Sigmoid colon (tissue), 4 donors: ENCODE measurements around the gene RPL23.

Source experiments
- POLR2A ChIP-seq, 2 donors: fragments of 450-650 bp; IDR thresholded peaks; one replicate each; pipeline ENCODE4 v1.6.1; 2016; ENCODE audit warnings: antibody characterized with exemption in 2 of 2, mild to moderate bottlenecking in 2 of 2, moderate library complexity in 2 of 2
- POLR2AphosphoS5 ChIP-seq, 4 donors: sonication (generic); formaldehyde crosslinking; IDR thresholded peaks; one replicate each; pipeline ENCODE4 v1.6.1; 2017; ENCODE audit warnings: antibody characterized with exemption in 4 of 4
- TF ChIP-seq, protein P1 (sequence below), 4 experiments: fragments of 450-650 bp in 3 of 4; fragments of 200-600 bp in 1 of 4; IDR thresholded peaks; one replicate each; pipeline ENCODE4 v1.5.1; 2016 to 2019; ENCODE audit warnings: antibody characterized with exemption in 4 of 4, mild to moderate bottlenecking in 3 of 4, moderate library complexity in 2 of 4

- TF ChIP-seq, protein P1, sequence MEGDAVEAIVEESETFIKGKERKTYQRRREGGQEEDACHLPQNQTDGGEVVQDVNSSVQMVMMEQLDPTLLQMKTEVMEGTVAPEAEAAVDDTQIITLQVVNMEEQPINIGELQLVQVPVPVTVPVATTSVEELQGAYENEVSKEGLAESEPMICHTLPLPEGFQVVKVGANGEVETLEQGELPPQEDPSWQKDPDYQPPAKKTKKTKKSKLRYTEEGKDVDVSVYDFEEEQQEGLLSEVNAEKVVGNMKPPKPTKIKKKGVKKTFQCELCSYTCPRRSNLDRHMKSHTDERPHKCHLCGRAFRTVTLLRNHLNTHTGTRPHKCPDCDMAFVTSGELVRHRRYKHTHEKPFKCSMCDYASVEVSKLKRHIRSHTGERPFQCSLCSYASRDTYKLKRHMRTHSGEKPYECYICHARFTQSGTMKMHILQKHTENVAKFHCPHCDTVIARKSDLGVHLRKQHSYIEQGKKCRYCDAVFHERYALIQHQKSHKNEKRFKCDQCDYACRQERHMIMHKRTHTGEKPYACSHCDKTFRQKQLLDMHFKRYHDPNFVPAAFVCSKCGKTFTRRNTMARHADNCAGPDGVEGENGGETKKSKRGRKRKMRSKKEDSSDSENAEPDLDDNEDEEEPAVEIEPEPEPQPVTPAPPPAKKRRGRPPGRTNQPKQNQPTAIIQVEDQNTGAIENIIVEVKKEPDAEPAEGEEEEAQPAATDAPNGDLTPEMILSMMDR (IDR thresholded peaks at IDR 0.05) = no peak
- TF ChIP-seq POLR2A (IDR thresholded peaks at IDR 0.05) (no peak), POLR2AphosphoS5 (IDR thresholded peaks at IDR 0.05) (no peak)
Observed at GRCh38 chr17:38809828-38810227, 43.7 kb downstream of the RPL23 start.
